ENCODE measurements around the gene GAS7.

GRCh38 chr17:10200016-10200415, 1.6 kb upstream of the GAS7 start:
- no peak for TF ChIP-seq CTCF (optimal IDR thresholded peaks at IDR 0.05 in 1 of 3, IDR thresholded peaks at IDR 0.05 in 1 of 3, conservative IDR thresholded peaks at IDR 0.05 in 1 of 3; ENCODE audit: extremely low read depth in 1 of 3, insufficient read depth in 2 of 3, low read length in 3 of 3)
- no peak for TF ChIP-seq EZH2 (IDR thresholded peaks at IDR 0.05; ENCODE audit: low read length)

Data from keratinocyte (primary cell).